HG02678 (cell line): ENCODE measurements around the gene TRIM8.
"Not testable (repeated sequence)": the region's sequence is repeated elsewhere in the genome, so short reads cannot be mapped to it uniquely, and the experiment has no call there.

Experiments used
- ATAC-seq: cut with Tn5 transposase; IDR thresholded peaks from one replicate; pipeline ENCODE4 v1.9.1; 2021; ENCODE audit warnings: mild to moderate bottlenecking, moderate library complexity; ENCODE audit not compliant: unreplicated experiment

The TRIM8 gene

GRCh38 chr10:102648889-102649796 lies 4.9 kb downstream of the TRIM8 start:
- ATAC-seq: no peak

GRCh38 chr10:102649797-102650654 lies 5.7 kb downstream of the TRIM8 start:
- no peak for ATAC-seq

GRCh38 chr10:102650655-102651454 lies 6.6 kb downstream of the TRIM8 start:
- no peak for ATAC-seq

DNA sequence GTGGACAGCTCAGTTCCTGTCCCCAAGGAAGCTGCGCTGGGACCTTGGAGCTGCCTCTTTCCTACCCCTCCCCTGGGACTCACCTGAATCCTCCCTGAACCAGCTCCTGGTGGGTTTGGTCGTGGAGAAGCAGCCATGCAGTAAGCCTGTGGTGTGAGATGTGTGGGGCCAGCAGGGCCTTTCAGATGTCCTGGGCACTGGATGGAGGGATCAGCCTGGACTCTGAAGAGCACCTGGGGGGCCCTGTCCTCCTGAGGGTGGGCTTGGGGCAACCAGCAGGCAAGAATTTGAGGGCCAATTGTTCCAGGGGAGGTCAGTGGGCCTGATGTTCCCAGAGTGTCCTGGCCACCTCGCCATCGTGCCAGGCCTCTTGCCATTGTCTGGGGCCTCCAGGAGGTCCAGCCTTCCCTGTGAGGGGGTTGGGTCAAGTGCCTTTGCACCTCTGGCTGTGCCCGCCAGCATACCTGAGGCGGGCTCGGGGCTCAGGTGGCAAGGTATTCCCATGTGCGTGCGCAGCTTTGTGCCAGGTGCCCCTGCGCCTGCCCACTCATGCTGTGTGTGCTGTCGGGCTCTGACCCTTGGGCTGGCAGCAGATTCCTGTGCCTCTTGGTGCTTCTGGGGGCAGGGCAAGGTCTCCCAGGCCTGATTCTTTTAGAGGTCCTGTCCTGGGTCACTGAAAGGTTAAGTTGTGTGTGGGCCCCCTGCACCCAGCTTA lies 7.3 kb downstream of the TRIM8 start:
- no peak for ATAC-seq

GRCh38 chr10:102652170-102652916 lies 8.1 kb downstream of the TRIM8 start:
- ATAC-seq: peak; percentile 46

DNA sequence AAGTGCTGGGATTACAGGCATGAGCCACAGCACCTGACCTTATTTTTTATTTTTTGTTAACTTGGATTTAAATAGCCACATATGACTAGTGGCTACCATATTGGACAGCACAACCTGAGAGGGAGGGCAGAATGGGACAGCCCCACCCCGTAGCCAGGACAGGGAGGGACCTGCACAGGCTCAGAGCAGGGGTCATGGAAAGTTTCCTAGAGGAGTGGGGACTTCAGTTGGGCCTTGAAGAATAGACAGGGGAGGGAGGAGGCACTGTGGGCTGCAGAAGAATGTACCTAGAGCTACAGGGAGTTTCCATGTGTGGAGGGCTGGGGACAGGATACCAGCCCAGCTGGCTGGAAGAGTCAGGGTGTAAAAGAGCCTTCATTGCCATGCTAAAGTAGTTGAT lies 8.8 kb downstream of the TRIM8 start:
- no peak for ATAC-seq

DNA sequence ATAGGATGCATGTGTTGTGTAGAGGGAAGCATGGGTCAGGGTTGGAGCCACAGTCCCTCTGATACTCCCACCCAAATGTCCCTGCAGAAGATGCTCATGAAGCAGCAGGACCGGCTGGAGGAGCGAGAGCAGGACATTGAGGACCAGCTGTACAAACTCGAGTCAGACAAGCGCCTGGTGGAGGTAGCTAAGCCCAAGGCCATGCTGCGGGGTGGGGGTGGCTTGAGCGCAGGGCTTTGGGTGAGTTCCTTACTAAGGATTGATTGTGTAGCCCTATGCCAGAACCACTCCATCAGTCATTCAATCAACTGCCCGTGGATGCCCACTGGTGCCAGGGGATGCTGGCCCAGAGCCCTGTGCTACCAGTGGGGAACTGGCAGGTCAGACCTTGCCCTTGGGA lies 10.3 kb downstream of the TRIM8 start:
- ATAC-seq: no peak

DNA sequence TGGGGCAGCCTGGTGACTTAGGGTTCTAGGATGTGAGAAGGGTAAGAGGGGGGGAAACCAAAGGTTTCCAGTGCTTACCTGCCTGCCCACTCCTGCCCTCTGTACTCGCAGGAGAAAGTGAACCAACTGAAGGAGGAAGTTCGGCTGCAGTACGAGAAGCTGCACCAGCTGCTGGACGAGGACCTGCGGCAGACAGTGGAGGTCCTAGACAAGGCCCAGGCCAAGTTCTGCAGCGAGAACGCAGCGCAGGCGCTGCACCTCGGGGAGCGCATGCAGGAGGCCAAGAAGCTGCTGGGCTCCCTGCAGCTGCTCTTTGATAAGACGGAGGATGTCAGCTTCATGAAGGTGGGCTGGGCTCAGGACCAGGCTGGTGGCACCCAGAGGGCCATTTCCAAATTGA lies 10.7 kb downstream of the TRIM8 start:
- ATAC-seq: no peak

GRCh38 chr10:102656026-102656425 lies 11.7 kb downstream of the TRIM8 start:
- no peak for ATAC-seq

DNA sequence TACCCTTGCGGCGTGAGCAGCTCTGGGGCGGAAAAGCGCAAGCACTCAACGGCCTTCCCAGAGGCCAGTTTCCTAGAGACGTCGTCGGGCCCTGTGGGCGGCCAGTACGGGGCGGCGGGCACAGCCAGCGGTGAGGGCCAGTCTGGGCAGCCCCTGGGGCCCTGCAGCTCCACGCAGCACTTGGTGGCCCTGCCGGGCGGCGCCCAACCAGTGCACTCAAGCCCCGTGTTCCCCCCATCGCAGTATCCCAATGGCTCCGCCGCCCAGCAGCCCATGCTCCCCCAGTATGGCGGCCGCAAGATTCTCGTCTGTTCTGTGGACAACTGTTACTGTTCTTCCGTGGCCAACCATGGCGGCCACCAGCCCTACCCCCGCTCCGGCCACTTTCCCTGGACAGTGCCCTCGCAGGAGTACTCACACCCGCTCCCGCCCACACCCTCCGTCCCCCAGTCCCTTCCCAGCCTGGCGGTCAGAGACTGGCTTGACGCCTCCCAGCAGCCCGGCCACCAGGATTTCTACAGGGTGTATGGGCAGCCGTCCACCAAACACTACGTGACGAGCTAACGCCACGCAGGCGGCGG lies 12.6 kb downstream of the TRIM8 start:
- ATAC-seq: no peak

GRCh38 chr10:102657451-102657850 lies 13.2 kb downstream of the TRIM8 start:
- ATAC-seq: no peak

DNA sequence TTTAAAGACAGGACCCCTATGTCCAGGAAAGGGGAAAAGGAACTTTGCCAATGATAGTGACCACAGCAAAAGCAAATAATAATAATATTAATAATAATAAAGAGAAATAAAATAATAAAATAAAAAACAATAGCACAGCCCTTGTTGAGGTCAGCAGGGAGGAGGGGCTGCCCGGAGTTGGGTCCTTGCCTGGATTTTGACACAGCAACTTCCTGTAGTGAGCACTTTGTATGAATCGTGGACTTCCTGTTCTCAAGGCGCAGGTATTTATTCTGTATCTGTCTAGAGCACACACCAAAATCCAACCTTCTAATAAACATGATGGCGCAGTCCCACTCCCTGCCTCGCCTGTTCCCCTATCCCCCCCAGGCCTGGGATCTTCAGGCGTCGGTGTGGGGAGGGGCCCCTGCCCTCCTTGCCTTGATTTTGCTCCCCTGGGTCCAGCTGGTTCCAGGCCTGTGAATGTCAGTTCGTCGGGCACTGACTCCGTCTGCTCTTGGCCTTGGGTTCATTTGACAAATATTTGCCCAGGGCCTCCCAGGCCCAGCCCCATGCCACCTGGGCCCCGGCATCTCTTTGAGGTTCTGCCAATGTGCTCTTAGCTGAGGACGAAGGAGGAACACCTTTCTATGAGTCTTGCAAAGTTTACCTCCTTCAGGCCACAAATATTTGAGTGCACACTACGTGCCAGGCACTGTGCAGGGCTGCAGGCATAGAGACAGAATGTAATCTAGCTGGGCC lies 13.9 kb downstream of the TRIM8 start:
- ATAC-seq: no peak

DNA sequence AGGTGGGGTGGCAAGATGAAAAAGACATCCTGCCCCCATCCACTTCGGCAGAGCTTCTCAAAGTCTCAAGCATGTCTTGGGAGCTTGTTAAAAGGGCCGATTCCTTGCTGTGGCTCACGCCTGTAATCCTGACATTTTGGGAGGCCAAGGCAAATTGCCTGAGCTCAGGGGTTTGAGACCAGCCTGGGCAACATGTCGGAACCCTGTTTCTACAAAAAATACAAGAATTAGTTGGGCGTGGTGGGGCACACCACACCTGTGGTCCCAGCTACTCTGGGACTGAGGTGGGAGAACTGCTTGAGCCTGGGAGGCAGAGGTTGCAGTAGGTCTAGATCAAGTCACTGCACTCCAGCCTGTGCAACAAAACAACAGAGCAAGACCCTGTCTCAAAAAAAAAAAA lies 14.5 kb downstream of the TRIM8 start:
- no peak for ATAC-seq

- ATAC-seq: peak; percentile 86
These were observed 16.8 kb downstream of the TRIM8 start for GRCh38 chr10:102660888-102661657.

DNA sequence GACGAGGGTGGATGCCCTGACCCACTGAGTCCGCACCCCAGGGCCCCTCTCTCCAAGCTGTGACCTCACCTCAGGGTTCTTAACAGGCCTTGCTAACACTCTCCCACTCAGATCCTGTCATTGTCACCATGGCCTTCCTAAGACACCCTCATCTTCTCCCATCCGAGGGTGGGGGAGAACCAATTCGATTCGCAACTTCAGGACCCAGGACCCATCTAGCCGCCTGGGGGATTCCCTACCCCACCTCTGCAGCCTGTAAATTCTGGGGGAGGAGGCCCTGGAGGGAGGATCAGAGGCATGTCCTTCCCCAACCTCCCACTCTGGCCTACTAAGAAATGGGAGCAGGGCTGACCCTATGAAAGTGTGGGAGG lies 17.4 kb downstream of the TRIM8 start:
- ATAC-seq: peak; percentile 16

- ATAC-seq: no peak
These were observed 21.7 kb downstream of the TRIM8 start for GRCh38 chr10:102665904-102666509.

- not testable (repeated sequence) for ATAC-seq
These were observed 23.1 kb downstream of the TRIM8 start for GRCh38 chr10:102667411-102667810.
